Posterior vena cava (tissue), 2 donors: Measurements from ENCODE around the gene SLC26A5. TPM values are rescaled to one million over a fixed set of nuclear protein-coding genes. Genes with fewer than 3 reads are reported as not detected.
"Not testable (repeated sequence)": the region's sequence is repeated elsewhere in the genome, so short reads cannot be mapped to it uniquely, and the experiment has no call there.

Source experiments
- DNase-seq: peaks from one replicate; pipeline ENCODE4 v3.0.0-alpha.2; 2020; ENCODE audit warnings: low spot score
- intact Hi-C, 2 donors: fragments of 100-400 bp; cut with DNase I; formaldehyde crosslinking; loops; one replicate each; pipeline versions ENCODE4 v1.14.1 to v1.14.2; 2022 to 2023
- total RNA-seq, 2 donors: library from RNA; stranded (reverse); fragmentation: NEBNext Ultra II Directional; extraction: Animal tissue kit (Norgen Biotek cat#: 25700); gene quantifications; one replicate each; pipeline ENCODE4 v1.2.1, GENCODE V29; 2021
- donor health status: DM: yes; HTN: yes; CAD: no.
- donor health status: DM: yes; HTN: yes; CAD: no.

The SLC26A5 gene
- total RNA-seq, 2 donors from 2014 or later: not detected

DNA sequence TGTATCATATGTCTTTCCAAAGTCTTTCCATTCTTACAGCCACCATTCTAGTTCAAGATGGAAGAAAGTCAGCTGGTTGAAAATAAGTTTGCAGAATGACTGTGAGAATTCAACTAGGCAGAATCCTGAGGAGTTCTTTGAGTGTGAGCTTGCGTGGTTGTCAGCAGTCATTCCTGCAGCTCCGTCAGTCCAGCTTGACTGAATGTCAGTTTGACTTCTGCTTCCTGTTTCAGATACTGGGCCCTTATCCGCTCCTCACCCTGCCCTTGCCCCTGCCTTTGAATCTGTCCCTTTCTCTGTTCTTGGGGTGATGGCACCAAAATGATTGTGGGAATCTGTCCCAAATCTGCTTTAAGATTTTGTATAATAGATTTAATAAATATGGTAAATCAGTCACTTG is 27.8 kb downstream of the SLC26A5 start:
- intact Hi-C loops: no loop called here
- DNase-seq: no peak

DNA sequence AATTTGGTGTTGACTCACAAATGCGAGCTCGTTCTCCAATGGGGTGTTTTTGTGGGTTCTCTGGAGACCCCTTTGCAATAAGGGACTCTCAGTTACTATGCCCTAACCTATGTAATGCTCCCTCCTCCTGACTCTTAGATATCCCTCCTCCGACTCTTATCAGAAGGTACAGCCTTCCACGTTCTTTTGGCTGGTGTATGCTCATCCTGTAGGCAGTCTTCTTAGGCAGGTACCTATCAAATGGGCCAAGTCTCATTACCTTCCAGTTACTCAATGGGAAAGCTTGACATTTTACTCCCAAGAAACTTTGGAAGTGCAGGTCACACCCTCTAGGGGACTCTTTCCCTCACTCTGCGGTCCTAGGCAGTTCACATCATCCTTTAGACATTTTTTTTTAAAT is 32.6 kb downstream of the SLC26A5 start:
- no peak for DNase-seq
- intact Hi-C loops: no loop called here

DNA sequence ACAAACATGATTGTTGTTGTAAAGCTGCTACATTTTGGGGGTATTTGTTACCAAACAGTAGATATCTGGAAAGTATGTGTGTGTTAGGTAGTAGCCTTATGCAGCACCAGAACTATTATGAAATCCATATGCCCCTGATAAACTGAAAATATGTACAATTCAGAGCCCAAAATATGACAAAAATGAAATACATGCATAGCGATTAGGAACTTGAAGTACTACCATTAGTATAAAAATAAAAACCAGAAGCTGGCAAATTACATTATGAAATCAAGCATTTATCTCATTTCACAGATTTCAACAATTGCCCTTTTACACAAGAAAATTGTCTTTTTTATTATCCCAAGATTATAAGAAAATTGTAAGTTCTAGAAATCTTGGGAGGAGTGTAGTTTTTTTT is 33.9 kb downstream of the SLC26A5 start:
- DNase-seq: no peak
- intact Hi-C loops: no loop called here

DNA sequence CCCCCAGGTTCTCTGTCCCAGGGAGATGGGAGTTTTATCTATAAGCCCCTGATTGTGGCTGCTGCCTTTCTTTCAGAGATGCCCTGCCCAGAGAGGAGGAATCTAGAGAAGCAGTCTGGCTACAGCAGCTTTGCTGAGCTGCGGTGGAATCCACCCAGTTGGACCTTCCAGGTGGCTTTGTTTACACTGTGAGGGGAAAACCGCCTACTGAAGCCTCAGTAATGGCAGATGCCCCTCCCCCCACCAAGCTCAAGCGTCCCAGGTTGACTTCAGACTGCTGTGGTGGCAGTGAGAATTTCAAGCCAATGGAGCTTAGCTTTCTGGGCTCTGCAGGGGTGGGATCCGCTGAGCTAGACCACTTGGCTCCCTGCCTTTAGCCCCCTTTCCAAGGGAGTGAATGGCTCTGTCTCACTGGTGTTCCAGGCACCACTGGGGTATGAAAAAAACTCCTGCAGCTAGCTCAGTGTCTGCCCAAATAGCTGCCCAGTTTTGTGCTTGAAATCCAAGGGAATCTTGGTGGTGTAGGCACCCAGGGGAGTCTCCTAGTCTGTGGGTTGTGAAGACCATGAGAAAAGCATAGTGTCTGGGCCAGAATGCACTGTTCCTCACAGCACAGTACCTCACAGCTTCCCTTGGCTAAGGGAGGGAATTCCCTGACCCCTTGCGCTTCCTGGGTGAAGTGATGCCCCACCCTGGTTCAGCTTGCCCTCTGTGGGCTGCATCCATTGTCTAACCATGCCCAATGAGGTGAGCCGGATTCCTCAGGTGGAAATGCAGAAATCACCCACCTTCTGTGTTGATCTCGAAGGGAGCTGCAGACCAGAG is 40.0 kb downstream of the SLC26A5 start:
- intact Hi-C loops, DNase-seq: not testable (repeated sequence)

DNA sequence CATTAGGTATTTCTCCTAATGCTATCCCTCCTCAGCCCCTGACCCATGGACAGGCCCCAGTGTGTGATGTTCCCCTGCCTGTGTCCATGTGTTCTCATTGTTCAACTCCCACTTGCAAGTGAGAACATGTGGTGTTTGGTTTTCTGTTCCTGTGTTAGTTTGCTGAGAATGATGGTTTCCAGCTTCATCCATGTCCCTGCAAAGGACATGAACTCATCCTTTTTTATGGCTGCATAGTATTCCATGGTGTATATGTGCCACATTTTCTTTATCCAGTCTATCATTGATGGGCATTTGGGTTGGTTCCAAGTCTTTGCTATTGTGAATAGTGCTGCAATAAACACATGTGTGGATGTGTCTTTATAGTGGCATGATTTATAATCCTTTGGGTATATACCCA is 46.3 kb downstream of the SLC26A5 start:
- DNase-seq, intact Hi-C loops: not testable (repeated sequence)

DNA sequence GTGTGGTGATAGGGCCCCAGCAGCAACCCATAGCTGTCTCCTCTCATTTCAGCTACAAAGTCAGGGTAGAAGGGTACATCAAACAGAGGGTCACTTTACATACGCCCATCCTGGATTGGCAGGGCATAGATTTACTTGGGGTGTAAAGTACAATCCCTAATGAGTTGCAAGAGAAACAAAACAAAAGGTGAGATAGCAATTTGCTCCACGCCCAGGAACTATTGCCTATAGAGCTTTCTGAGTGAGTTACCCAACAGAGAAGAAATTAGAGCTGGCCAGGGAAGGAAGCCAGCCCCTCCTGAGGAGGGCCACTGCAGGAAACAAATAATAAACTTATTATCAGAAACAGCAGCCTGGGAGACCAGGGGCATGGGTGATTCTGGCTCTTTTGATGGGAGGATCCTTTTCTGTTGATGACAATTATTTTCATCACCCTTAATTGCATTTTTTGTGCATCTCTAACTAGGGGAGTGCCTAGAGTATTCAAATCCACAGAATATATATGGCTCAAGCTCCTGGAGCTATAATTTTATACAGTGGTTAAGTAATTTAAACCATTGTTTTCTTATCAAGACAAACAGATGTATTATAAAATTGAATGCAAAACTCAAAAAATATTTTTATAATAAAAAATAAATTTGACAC is 47.4 kb downstream of the SLC26A5 start:
- intact Hi-C loops: no loop called here
- no peak for DNase-seq

DNA sequence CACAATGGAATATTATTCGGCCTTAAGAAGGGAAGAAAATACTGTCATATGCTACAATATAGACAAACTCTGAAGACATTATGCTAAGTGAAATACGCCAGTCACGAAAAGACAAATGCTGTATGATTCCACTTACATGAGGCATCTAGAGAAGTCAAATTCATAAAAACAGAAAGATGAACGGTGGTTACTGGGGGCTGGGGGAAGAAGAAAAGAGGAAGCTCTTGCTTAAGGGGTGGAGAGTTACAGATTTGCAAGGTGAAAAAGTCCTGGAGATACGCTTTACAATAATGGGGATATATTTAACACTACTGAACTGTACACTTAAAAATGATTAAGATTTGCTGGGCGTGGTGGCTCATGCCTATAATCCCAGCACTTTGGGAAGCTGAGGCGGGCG is 49.5 kb downstream of the SLC26A5 start:
- intact Hi-C loops: no loop called here

DNA sequence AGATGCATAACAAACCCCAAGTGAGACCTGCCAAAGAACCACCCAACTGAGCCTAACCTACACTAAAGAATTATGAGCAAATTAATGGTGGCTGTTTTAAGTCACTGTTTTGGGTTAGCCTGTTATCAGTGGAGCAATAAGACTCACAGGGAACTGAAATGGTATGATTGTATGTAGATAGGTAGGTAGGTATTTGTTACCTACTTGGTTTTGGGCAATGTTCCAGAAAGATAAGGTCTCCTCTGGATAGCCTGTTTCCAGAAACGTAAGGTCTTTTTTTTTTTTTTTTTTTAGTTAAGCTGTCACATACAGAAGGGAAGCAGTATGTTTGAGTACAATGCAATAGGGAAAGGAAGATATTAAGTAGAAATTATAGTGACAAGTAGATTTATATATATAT is 50.9 kb downstream of the SLC26A5 start:
- no peak for DNase-seq
- intact Hi-C loops: no loop called here

More for the DNA sequence above, 49.5 kb downstream of the SLC26A5 start:
- DNase-seq: no peak

DNA sequence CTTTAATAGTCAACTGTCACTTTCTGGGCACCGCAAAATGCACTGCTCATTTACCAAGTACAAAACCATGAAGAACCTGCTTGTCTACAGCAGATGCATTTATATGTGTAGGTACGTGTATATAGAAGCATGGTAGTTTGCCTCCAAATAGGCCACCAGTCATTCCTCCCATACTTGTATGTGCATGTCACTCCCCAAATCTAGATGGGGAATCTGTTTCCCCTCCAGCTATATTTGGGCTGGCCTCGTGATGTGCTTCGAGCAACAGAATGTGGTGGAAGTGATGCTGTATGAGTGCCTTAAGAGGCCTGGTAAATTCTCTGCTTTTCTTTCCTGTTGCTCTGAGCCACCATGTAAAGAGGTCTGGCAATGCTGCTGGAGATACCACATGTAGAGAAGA is 51.4 kb downstream of the SLC26A5 start:
- DNase-seq: no peak
- intact Hi-C loops: no loop called here

DNA sequence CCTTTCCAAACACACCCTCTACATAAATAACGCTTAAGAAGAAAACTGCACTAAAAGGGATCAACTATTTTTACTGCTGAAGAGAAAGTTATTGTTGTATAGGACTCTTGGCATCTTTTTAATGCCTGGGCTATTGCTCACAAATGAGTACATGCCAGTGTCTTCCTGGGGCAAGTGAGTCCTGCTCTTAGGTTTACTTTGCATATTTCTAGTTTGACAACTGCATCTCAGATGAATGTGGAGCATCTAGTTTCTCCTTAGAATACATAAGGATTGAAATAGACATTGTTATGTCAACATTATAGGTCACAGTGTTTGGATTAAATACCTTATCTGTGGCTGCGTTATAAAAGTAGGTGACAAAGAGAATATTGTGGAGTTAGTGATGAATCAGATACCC is 54.0 kb downstream of the SLC26A5 start:
- DNase-seq: no peak
- intact Hi-C loops: no loop called here

DNA sequence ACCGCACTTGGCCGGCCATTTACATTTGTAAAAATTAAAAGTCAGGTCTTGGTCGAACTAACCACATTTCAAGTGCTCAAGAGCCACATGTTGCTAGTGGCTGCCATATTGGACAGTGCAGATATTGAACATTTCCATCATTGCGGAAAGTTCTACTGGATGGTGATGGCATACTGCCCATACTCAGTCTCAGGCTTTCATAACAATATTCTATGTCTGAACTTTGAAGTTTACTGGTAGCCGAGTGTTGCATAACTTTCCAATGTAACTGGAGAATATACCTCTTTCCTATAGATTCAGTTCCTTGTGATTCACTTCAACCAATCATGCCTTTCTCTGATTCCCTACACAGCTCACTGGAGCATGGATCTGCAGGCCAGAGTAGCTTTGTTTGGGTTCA is 54.9 kb downstream of the SLC26A5 start:
- no peak for DNase-seq
- intact Hi-C loops: no loop called here

DNA sequence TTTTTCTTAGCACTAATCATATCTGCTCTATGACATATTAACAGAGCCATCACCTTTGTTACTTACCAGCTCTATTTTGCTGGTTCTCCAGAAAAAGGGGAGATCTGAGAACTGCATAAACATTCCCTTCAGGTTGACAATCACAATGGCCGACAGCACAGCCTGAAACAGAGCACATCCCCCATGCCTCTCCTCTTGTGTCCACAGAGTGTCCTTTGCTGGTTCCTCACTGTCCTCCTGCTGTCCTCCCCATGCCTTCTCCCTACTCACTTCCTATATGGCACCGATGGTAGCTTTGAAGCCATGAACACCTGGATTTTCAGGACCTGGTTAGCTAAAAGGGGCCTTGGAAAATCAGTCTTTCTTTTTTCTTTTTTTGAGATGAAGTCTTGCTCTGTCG is 56.7 kb downstream of the SLC26A5 start:
- DNase-seq: no peak
- intact Hi-C loops: no loop called here

DNA sequence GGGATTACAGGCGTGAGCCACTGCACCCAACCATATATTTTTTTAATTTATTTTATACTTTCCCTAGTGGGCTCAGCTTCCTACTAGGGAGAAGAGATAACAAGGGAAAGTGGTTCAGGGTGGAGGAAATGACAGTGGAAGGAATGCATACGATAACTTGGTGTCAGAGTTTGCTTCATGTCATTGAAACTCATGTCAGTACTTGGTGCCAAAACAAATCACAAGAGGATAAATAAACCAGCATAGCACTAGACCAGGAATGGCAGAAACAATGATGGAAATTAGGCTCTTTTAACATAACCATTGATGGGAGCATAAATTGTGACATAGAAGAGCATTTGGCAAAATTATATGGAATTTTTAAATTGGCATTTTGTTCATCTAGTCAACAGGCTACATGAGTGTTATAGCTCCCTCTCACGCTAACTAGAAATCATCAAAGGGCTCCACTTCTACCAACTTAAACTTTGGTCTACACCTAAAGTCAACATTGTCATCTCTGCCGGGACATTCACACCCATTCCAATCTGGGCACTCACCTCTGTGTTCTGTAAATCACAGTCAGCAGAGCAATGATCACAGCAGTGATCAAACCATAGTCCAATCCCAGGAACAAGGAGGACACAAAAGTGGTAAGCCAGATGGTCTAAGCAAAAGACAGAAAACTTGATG is 57.4 kb downstream of the SLC26A5 start:
- intact Hi-C loops: no loop called here
- no peak for DNase-seq

DNA sequence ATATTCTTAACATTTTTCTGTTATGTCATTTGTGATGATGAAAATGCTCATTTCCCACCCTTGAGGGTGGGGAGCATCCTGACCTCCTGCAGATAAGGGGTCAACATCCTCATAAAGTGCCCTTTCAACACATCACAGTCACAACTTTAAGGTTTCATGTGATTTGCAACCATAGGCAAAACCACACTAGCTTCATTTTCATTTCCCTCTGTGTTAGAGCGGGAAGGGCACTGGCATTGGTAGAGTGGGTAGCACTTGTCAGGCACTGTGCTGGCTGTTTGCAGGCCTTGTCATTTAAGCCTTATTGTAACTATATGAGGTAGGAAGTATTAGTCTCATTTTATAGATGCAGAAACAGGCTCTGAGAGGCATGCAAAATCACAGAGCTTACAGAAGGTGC is 58.8 kb downstream of the SLC26A5 start:
- no peak for DNase-seq
- intact Hi-C loops: no loop called here

DNA sequence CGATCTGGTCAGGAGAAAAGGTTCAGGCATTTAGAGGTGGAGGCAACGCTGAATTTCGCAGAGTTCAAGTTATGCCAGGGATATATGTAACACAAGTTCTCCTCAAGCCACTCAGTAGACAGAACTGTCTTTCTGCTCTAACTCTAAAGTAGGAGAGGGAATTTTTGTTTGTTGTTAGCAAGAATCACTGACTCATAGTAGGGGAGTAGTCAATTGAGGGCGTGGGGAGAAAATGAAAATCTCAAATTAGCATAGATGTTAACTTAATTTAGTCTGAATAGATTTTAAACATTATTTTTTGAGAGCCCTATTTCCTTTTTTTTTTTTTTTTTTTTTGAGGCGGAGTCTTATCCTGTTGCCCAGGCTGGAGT is 64.0 kb downstream of the SLC26A5 start:
- no peak for DNase-seq

DNA sequence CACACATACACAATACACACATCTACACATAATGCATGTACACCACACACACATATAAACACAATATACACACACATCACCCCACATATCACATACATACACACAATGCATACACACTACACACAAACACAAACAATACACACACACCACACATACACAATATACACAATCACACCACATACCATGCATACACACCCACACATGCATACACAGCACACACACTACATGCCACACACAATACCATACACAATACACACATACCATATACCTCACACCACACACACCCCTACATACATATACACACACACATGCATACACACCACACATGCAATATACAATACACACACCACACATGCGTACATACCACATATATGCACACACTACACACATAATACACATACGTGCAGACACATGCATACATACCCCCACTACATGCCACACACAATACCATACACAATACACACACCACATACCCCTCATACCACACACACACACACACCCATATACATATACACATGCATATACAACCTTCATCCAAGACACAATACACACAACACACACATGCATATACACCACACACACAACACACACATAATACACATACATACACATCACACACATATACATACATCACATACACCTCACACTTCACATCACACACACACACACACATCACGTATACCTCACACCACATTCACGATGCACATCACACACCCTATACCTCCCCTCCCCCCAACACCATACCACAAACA is 64.6 kb downstream of the SLC26A5 start:
- no peak for DNase-seq
- intact Hi-C loops: no loop called here

More for the DNA sequence above, 64.0 kb downstream of the SLC26A5 start:
- intact Hi-C loops: no loop called here

DNA sequence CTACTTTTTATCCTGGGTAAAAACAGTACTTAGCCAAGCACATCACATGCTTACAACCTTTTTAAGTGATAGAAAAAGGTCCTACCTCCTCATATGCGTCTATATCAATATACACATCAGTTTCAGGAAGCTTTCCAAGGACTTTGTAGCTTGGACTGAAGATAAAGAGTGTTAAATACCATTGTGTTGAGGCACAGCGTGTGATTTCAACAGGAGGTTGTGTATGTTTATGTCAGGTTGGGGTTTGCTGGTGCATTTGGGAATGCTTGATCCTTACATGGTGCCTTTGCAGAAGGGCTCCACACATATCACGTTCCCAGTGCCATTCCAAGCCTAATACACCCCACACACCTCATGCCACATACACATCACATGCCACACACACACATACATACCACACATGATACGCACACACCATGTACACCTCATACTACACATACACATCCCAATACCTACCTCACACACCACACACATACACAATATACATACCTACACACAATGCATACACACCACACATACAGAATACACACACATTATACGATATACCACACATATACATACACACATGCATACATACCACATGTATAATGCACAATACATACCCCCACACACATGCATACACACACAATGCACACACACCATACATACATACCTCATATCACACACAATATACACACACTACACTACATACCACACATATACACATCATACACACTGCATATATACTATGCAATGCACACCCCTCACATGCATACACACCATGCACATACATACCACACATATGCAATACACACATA is 65.4 kb downstream of the SLC26A5 start:
- no peak for DNase-seq
- intact Hi-C loops: no loop called here

DNA sequence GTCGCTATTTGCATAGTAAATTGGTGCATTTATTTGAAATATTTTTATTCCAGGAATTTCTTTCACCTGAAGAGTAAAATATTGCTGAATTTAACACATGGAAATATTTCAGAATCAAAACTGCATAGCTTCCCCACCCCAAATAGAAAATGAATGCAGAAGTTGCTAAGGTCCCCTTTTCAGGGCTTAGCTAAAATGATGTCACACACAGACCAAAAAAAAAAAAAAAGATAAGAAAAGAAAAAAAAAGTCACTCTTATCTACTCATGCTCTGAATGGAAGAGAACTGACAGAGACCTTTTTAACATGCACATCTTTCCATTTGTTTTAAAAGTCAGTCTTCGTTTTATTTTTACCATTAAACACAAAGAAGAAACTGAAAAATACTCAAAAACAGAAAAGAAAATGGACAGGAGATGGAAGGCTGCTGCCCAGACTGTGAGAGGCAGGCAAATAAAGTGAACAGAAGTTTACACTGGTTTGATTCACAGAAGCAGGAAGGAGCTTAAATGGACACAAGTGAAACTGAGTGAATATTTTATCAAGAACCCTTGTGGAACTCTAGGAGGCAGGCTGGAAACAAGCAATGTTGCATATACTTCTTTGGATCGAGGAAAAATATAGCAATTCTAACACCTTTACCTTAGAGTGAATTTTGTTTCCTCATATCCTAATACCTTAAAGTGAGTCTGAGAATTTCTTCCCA is 66.6 kb downstream of the SLC26A5 start:
- intact Hi-C loops: no loop called here
- no peak for DNase-seq
